Smooth muscle cell (in vitro differentiated cells): ENCODE results near the gene FADS6. TPM values are rescaled to one million over a fixed set of nuclear protein-coding genes. Genes with fewer than 3 reads are reported as not detected.

Source experiments
- DNase-seq: peaks from one replicate; lab custom pipeline; 2025; ENCODE audit not compliant: unreplicated experiment; lab: John Stamatoyannopoulos, UW
- H2AFZ ChIP-seq: fragments of 200-600 bp; sonication (generic); 2 replicates; pipeline ENCODE4 v1.6.0; 2016; ENCODE audit warnings: antibody characterized with exemption, low read depth, mild to moderate bottlenecking
- H3F3A ChIP-seq: fragments of 200-600 bp; sonication (generic); 2 replicates; pipeline ENCODE4 v1.6.0; 2017; ENCODE audit warnings: antibody characterized with exemption, low read depth
- H3K27ac ChIP-seq: fragments of 200-600 bp; sonication (generic); 2 replicates; pipeline ENCODE4 v1.5.1; 2016; ENCODE audit warnings: low read depth, mild to moderate bottlenecking
- H3K27me3 ChIP-seq: fragments of 200-600 bp; sonication (generic); 2 replicates; pipeline ENCODE4 v1.6.1; 2016; ENCODE audit warnings: low read depth, mild to moderate bottlenecking
- H3K36me3 ChIP-seq: fragments of 200-600 bp; sonication (generic); 2 replicates; pipeline ENCODE4 v1.5.1; 2016; ENCODE audit warnings: low read depth
- H3K4me1 ChIP-seq: fragments of 200-600 bp; sonication (generic); 2 replicates; pipeline ENCODE4 v1.5.1; 2016; ENCODE audit warnings: low read depth
- H3K4me2 ChIP-seq: fragments of 200-600 bp; sonication (generic); 2 replicates; pipeline ENCODE4 v1.6.0; 2016; ENCODE audit warnings: mild to moderate bottlenecking
- H3K4me3 ChIP-seq: fragments of 200-600 bp; sonication (generic); 2 replicates; pipeline ENCODE4 v1.5.1; 2016; ENCODE audit warnings: mild to moderate bottlenecking
- H3K79me2 ChIP-seq: fragments of 200-600 bp; sonication (generic); 2 replicates; pipeline ENCODE4 v1.6.0; 2016; ENCODE audit warnings: low read depth, mild to moderate bottlenecking
- H3K9ac ChIP-seq: fragments of 200-600 bp; sonication (generic); 2 replicates; pipeline ENCODE4 v1.6.0; 2016; ENCODE audit warnings: low read depth
- H3K9me3 ChIP-seq: fragments of 200-600 bp; sonication (generic); replicated peaks from 2 replicates; pipeline ENCODE4 v1.5.1; 2016; ENCODE audit warnings: low read depth
- H4K20me1 ChIP-seq: fragments of 200-600 bp; sonication (generic); 2 replicates; pipeline ENCODE4 v1.6.0; 2016; ENCODE audit warnings: low read depth
- CTCF ChIP-seq: fragments of 200-600 bp; sonication (generic); IDR thresholded peaks from 2 replicates; pipeline ENCODE4 v1.5.1; 2017; ENCODE audit warnings: borderline replicate concordance, mild to moderate bottlenecking, antibody characterized with exemption; ENCODE audit not compliant: insufficient read depth, poor library complexity, severe bottlenecking
- WGBS: methylation state at CpG from one replicate; pipeline ENCODE4 v1.1.7; 2016; ENCODE audit warnings: low lambda C conversion rate; 5-methylcytosine and 5-hydroxymethylcytosine counted together
- polyA plus RNA-seq: library from polyadenylated mRNA; unstranded; fragments of >200 nt; fragmentation: Nextera tagmentation; extraction: Ambion mirVana; gene quantifications from 2 replicates; pipeline ENCODE4 v1.2.1, GENCODE V29; 2016
- total RNA-seq: library from RNA; depleted of rRNA; stranded (reverse); fragments of >200 nt; gene quantifications from 2 replicates; pipeline ENCODE4 v1.2.3, GENCODE V29; 2014

The FADS6 gene
- total and polyA plus RNA-seq, 2 experiments from 2014 or later, result not detected

- no peak overlapping the region for H3K4me2 ChIP-seq
- H3K79me2 ChIP-seq, result no peaks in the 10 kb centered on the region
- no peaks in the 10 kb centered on the region for H4K20me1 ChIP-seq
- H3K9ac ChIP-seq, result no peak overlapping the region
- no peak for TF ChIP-seq CTCF
- peaks cover 25% of the 10 kb centered on the region for H3K27me3 ChIP-seq
- no peak for DNase-seq
- no peak overlapping the region for H3K27ac ChIP-seq
- H3K9me3 ChIP-seq, result no peaks in the 10 kb centered on the region
- no peak overlapping the region for H3K4me3 ChIP-seq
- H3K36me3 ChIP-seq, result no peaks in the 10 kb centered on the region
- no peak overlapping the region for H2AFZ ChIP-seq
- WGBS, result 67% methylated on average over 13 of the region's 13 CpGs
- H3K4me1 ChIP-seq, result no peaks in the 10 kb centered on the region
- no peaks in the 10 kb centered on the region for H3F3A ChIP-seq
Observed at GRCh38 chr17:74888469-74888868, 5.0 kb downstream of the FADS6 start.

GRCh38 chr17:74883241-74883745, 10.1 kb downstream of the FADS6 start:
- no peak overlapping the region for H3K27ac ChIP-seq
- H4K20me1 ChIP-seq, result no peaks in the 10 kb centered on the region
- H3K9me3 ChIP-seq, result no peaks in the 10 kb centered on the region
- no peak overlapping the region for H3K9ac ChIP-seq
- H2AFZ ChIP-seq, result no peak overlapping the region
- no peaks in the 10 kb centered on the region for H3K4me1 ChIP-seq
- DNase-seq, result no peak
- H3K4me3 ChIP-seq, result no peak overlapping the region
- H3K79me2 ChIP-seq, result no peaks in the 10 kb centered on the region
- no peaks in the 10 kb centered on the region for H3F3A ChIP-seq
- no peak overlapping the region for H3K4me2 ChIP-seq
- H3K27me3 ChIP-seq, result no peaks in the 10 kb centered on the region
- 68% methylated on average over 15 of the region's 15 CpGs for WGBS
- H3K36me3 ChIP-seq, result no peaks in the 10 kb centered on the region
- TF ChIP-seq CTCF, result no peak

- no peak for DNase-seq
- H3F3A ChIP-seq, result no peaks in the 10 kb centered on the region
- H3K9me3 ChIP-seq, result no peaks in the 10 kb centered on the region
- no peaks in the 10 kb centered on the region for H3K4me1 ChIP-seq
- 83% methylated on average over 20 of the region's 20 CpGs for WGBS
- H3K27me3 ChIP-seq, result no peaks in the 10 kb centered on the region
- H3K4me2 ChIP-seq, result no peak overlapping the region
- H3K36me3 ChIP-seq, result no peaks in the 10 kb centered on the region
- no peak for TF ChIP-seq CTCF
- H3K79me2 ChIP-seq, result no peaks in the 10 kb centered on the region
- no peak overlapping the region for H3K9ac ChIP-seq
- no peak overlapping the region for H3K4me3 ChIP-seq
- H3K27ac ChIP-seq, result no peak overlapping the region
- H2AFZ ChIP-seq, result no peak overlapping the region
- H4K20me1 ChIP-seq, result no peaks in the 10 kb centered on the region
Observed at GRCh38 chr17:74882517-74883240, 10.8 kb downstream of the FADS6 start.

- no peaks in the 10 kb centered on the region for H3F3A ChIP-seq
- H4K20me1 ChIP-seq, result no peaks in the 10 kb centered on the region
- no peak overlapping the region for H3K4me3 ChIP-seq
- H3K79me2 ChIP-seq, result no peaks in the 10 kb centered on the region
- no peaks in the 10 kb centered on the region for H3K27me3 ChIP-seq
- 83% methylated on average over 11 of the region's 11 CpGs for WGBS
- H2AFZ ChIP-seq, result no peak overlapping the region
- no peaks in the 10 kb centered on the region for H3K36me3 ChIP-seq
- H3K27ac ChIP-seq, result no peak overlapping the region
- H3K4me2 ChIP-seq, result no peak overlapping the region
- H3K4me1 ChIP-seq, result no peaks in the 10 kb centered on the region
- H3K9me3 ChIP-seq, result no peaks in the 10 kb centered on the region
- no peak overlapping the region for H3K9ac ChIP-seq
- DNase-seq, result no peak
- no peak for TF ChIP-seq CTCF
Observed at GRCh38 chr17:74881073-74881472, 12.4 kb downstream of the FADS6 start.
